Right lobe of liver (tissue), 6 donors: ENCODE results near the gene CYP2A6. TPM values are rescaled to one million over a fixed set of nuclear protein-coding genes. Genes with fewer than 3 reads are reported as not detected.
"Not testable (repeated sequence)": the region's sequence is repeated elsewhere in the genome, so short reads cannot be mapped to it uniquely, and the experiment has no call there.

Experiments
- ATAC-seq, 4 donors: fragments of 200-7000 bp; cut with Tn5 transposase; one replicate each; pipeline ENCODE4 v1.9.1; 2020; ENCODE audit warnings: mild to moderate bottlenecking in 4 of 4, moderate library complexity in 4 of 4
- DNase-seq, 3 donors: peaks; one replicate each; pipeline ENCODE4 v3.0.0-alpha.2; 2020
- H3K27ac ChIP-seq, 3 donors: fragments of 200-600 bp; one replicate each; pipeline ENCODE4 v1.8.0; 2022
- H3K27me3 ChIP-seq, 2 donors: fragments of 200-600 bp; one replicate each; pipeline ENCODE4 v1.8.0; 2022
- H3K36me3 ChIP-seq, 4 donors: fragments of 200-600 bp; sonication (generic) in 1 of 4; one replicate each; pipeline versions ENCODE4 v1.5.1 to v1.8.0; 2017 to 2022; ENCODE audit warnings: control low read depth in 1 of 4
- H3K4me1 ChIP-seq, 4 donors: fragments of 200-600 bp; sonication (generic) in 1 of 4; one replicate each; pipeline versions ENCODE4 v1.5.1 to v1.8.0; 2017 to 2022; ENCODE audit warnings: control low read depth in 1 of 4
- H3K4me3 ChIP-seq, 3 donors: fragments of 200-600 bp; one replicate each; pipeline ENCODE4 v1.8.0; 2022
- H3K9me3 ChIP-seq, 4 donors: fragments of 200-600 bp; sonication (generic) in 1 of 4; one replicate each; pipeline versions ENCODE4 v1.5.1 to v1.8.0; 2017 to 2022; ENCODE audit warnings: control low read depth in 1 of 4
- POLR2A ChIP-seq: fragments of 450-650 bp; IDR thresholded peaks from one replicate; pipeline ENCODE4 v1.6.1; 2017; ENCODE audit warnings: antibody characterized with exemption, mild to moderate bottlenecking
- WGBS: methylation state at CpG from one replicate; pipeline ENCODE4 v1.1.6; 2018; ENCODE audit warnings: low coverage, low lambda C conversion rate; ENCODE audit not compliant: insufficient coverage; ENCODE audit errors: missing lambda C conversion rate; 5-methylcytosine and 5-hydroxymethylcytosine counted together
- intact Hi-C, 2 donors: fragments of 100-400 bp; cut with DNase I; formaldehyde crosslinking; loops; one replicate each; pipeline versions ENCODE4 v1.11.2 to v1.14.1; 2022
- long read RNA-seq: library from polyadenylated mRNA; unstranded; transcript quantifications from one replicate; pipeline ENCODE4 v2.0.0, GENCODE V29; 2019
- total RNA-seq, 6 experiments: library from RNA; depleted of rRNA in 2 of 6; stranded (reverse); fragments of >200 nt in 2 of 6; fragmentation: NEBNext Ultra II Directional in 3 of 6; extraction: Animal tissue kit (Norgen Biotek cat#: 25700) in 3 of 6; gene quantifications; one replicate each; pipeline versions ENCODE4 v1.1.0 to v1.2.4, GENCODE V29; 2016 to 2023
- TF ChIP-seq, protein P1 (sequence below), 4 donors: fragments of 200-600 bp in 3 of 4; fragments of 450-650 bp in 1 of 4; IDR thresholded peaks; one replicate each; pipeline versions ENCODE4 v1.5.1 to v1.8.0; 2016 to 2022; ENCODE audit warnings: antibody characterized with exemption in 4 of 4, mild to moderate bottlenecking in 2 of 4
- donor health status: DM: no; HTN: yes; CAD: no.
- donor health status: DM: no; HTN: no; CAD: no.
- donor health status: DM: no; HTN: no; CAD: no.
- donor health status: DM: no; HTN: yes; CAD: no.
- donor health status: DM: no; HTN: yes; CAD: no.

The CYP2A6 gene, protein sequence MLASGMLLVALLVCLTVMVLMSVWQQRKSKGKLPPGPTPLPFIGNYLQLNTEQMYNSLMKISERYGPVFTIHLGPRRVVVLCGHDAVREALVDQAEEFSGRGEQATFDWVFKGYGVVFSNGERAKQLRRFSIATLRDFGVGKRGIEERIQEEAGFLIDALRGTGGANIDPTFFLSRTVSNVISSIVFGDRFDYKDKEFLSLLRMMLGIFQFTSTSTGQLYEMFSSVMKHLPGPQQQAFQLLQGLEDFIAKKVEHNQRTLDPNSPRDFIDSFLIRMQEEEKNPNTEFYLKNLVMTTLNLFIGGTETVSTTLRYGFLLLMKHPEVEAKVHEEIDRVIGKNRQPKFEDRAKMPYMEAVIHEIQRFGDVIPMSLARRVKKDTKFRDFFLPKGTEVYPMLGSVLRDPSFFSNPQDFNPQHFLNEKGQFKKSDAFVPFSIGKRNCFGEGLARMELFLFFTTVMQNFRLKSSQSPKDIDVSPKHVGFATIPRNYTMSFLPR
- 1,000 to 10,000 TPM in 3 of 6 experiments, 100 to 1,000 TPM in 1, 10 to 100 TPM in 2; 73.6 to 3,618 (median 1,239) TPM for total RNA-seq
- long read RNA-seq, transcript CYP2A6-203 (2 exons, 659 nt), result minor isoform, 13 of 2,610 reads
- long read RNA-seq, transcript CYP2A6-201 (9 exons, 1,764 nt), result major isoform, 2,488 of 2,610 reads
- long read RNA-seq, partial matches to known transcripts, result 67 of 2,610 reads
- long read RNA-seq, other reads (novel, unspliced or antisense), result 42 of 2,610 reads

DNA sequence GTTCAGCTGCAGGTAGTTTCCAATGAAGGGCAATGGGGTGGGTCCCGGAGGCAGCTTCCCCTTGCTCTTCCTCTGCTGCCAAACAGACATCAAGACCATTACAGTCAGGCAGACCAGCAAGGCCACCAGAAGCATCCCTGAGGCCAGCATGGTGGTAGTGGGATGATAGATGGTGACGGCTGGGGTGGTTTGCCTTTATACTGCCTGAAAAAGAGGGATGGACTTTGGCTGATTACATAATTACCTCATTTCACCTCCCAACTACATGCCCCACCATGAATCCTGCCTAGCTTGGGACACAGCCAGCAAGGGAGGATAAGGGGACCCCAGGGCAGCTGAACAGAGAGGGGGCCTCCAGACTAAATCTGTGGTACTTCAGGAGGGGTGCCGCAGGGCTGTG, at the start of gene CYP2A6:
TSS of gene CYP2A6 (minus strand) at position 171 of the 400 bp plus-strand sequence. CDS start at position 150, 21 bp downstream.
- intact Hi-C loops, H3K27me3 ChIP-seq, H3K4me1 ChIP-seq, H3K9me3 ChIP-seq: not testable (repeated sequence)
- Histone ChIP-seq H3K36me3 (peaks cover 0 to 12% (median under 1%) of the 10 kb centered on the region in 4 donors), H3K27ac (peak within 1 kb of the TSS in 2 of 3 donors; percentile 78 to 79), H3K4me3 (peak within 1 kb of the TSS; percentile 5 to 69 (median 63))
- ATAC-seq, result peak; percentile 15 to 60 (median 42)
- WGBS, result 55% methylated on average over 3 of the region's 3 CpGs
- DNase-seq, result peak in 2 of 3 donors; percentile 71 to 80
- peak; percentile 28 for TF ChIP-seq POLR2A

DNA sequence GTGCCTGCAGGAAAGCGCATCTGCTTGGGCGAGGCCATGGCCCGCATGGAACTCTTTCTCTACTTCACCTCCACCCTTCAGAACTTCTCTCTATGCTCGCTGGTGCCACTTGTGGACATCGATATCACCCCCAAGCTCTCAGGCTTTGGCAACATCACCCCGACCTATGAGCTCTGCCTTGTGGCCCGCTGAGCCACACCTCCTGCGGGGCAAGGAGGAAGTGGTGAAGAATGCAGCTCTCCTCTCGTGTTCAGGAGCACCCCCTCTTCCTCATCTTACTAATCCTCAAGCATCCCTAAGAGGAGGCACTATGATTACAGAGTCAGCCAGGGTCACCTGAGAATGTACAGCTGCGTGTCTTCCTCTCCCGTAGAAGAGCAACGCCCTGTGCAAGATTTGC, 49.7 kb upstream of the CYP2A6 start:
- DNase-seq, H3K4me3 ChIP-seq, ATAC-seq, H3K36me3 ChIP-seq, H3K27ac ChIP-seq, H3K27me3 ChIP-seq, intact Hi-C loops, H3K9me3 ChIP-seq: not testable (repeated sequence)
- peaks cover 0 to 26% (median 10%) of the 10 kb centered on the region in 4 donors for H3K4me1 ChIP-seq
- 40% methylated on average over 2 of the region's 12 CpGs for WGBS

DNA sequence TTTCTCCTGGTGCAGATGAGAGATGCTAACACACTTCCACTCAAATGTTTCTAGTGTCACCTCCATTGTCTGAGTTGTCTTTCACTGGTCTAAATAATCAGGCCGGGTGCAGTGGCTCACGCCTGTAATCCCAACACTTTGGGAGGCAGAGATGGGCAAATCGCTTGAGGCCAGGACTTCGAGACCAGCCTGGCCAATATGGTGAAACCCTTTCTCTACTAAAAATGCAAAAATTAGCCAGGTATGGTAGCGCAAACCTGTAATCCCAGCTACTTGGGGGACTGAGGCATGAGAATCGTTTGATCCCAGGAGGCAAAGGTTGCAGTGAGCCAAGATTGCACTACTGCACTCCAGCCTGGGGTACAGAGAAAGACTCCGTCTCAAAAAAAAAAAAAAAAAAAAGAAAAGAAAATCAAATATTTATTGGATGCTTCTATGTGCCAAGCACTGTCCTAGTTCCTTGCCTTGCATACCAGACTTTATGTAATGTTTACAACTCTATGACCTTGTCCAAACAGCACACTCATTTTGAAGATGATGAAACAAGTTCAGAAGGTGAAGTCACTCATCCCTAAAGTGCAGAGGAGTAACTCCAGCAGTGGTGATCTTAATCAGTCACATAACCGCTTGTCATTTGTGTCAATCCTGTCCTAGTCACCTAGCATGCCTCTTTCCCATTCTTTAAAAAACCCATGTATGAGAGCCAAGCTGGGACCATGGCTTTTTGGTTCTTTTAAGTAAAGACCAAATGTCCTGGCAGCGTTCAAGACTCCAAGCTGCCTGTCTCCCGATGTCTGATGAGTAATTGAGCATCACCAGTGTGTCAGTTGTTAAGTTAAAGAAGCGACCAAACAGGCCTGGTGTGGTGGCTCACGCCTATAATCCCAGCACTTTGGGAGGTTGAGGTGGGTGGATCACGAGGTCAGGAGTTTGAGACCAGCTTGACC, 46.9 kb upstream of the CYP2A6 start:
- H3K27me3 ChIP-seq, intact Hi-C loops, H3K9me3 ChIP-seq, DNase-seq, H3K36me3 ChIP-seq, H3K4me3 ChIP-seq: not testable (repeated sequence)
- peak; percentile 88 to 96 (median 92) for ATAC-seq
- Histone ChIP-seq H3K4me1 (peaks cover 0 to 26% (median 10%) of the 10 kb centered on the region in 4 donors), H3K27ac (peak overlapping the region in 2 of 3 donors; percentile 31 to 75)
- 57% methylated on average over 11 of the region's 13 CpGs for WGBS

DNA sequence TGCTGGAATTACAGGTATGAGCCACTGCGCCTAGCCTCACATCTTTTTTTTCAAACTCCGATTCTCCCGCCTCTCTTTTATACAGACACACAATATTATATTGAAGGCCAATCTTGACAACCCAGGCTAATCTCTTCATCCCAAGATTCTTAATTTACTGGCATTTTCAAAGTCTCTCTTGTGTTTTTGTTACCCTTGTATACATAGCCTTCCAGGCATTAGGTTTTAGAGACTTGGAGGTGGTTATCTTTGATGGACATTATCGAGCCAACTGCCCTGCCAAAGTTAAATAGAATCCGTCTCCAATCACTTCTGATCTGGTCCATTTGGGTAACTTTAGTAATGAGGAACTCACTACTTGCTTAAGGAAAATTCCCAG, 46.2 kb upstream of the CYP2A6 start:
- H3K4me3 ChIP-seq, result no peak overlapping the region
- ATAC-seq, result no peak
- H3K36me3 ChIP-seq, result no peaks in the 10 kb centered on the region
- WGBS, result 82% methylated on average over 5 of the region's 5 CpGs
- intact Hi-C loops, result no loop called here
- no peak for DNase-seq
- H3K27me3 ChIP-seq, result no peaks in the 10 kb centered on the region
- H3K27ac ChIP-seq, result peak overlapping the region in 1 of 3 donors; percentile 75
- TF ChIP-seq, protein P1, sequence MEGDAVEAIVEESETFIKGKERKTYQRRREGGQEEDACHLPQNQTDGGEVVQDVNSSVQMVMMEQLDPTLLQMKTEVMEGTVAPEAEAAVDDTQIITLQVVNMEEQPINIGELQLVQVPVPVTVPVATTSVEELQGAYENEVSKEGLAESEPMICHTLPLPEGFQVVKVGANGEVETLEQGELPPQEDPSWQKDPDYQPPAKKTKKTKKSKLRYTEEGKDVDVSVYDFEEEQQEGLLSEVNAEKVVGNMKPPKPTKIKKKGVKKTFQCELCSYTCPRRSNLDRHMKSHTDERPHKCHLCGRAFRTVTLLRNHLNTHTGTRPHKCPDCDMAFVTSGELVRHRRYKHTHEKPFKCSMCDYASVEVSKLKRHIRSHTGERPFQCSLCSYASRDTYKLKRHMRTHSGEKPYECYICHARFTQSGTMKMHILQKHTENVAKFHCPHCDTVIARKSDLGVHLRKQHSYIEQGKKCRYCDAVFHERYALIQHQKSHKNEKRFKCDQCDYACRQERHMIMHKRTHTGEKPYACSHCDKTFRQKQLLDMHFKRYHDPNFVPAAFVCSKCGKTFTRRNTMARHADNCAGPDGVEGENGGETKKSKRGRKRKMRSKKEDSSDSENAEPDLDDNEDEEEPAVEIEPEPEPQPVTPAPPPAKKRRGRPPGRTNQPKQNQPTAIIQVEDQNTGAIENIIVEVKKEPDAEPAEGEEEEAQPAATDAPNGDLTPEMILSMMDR (IDR thresholded peaks at IDR 0.05), result no peak
- no peak for TF ChIP-seq POLR2A
- H3K4me1 ChIP-seq, result peaks cover 0 to 26% (median 10%) of the 10 kb centered on the region in 4 donors
- no peaks in the 10 kb centered on the region for H3K9me3 ChIP-seq

DNA sequence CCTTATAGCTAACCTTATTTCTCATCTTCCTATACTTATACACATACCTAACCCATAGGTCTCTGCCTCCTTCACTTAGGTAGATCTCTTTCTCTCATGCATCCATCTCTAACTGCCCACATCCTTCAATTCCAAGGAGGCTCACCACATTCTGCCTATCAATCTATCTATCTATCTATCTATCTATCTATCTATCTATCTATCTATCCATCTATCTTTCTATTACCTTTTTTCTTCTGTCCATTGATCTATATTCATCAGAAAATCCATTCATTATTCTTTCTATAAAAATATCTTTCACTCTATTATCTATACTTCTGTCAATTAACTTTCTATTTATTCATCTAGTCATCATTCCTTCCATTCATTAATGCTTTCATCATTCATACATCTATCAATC, 42.9 kb upstream of the CYP2A6 start:
- intact Hi-C loops, result no loop called here
- no peaks in the 10 kb centered on the region for H3K9me3 ChIP-seq
- H3K4me1 ChIP-seq, result peaks cover 0 to 17% (median 8%) of the 10 kb centered on the region in 4 donors
- no peak overlapping the region for H3K4me3 ChIP-seq
- H3K36me3 ChIP-seq, result no peaks in the 10 kb centered on the region
- H3K27ac ChIP-seq, result no peak overlapping the region
- DNase-seq (no peak), ATAC-seq (no peak)
- TF ChIP-seq, protein P1 (IDR thresholded peaks at IDR 0.05), result no peak
- TF ChIP-seq POLR2A, result no peak
- no peaks in the 10 kb centered on the region for H3K27me3 ChIP-seq
